ENCODE data around the gene RASAL2.

GRCh38 chr1:178382372-178382771, 288.5 kb downstream of the RASAL2 start:
- TF ChIP-seq POLR2A (IDR thresholded peaks at IDR 0.05; ENCODE audit: low read length), result no peak
- no peak for TF ChIP-seq GATA1 (IDR thresholded peaks at IDR 0.05; ENCODE audit: low read depth, low read length)

All from erythroblast (primary cell).